Motor neuron (in vitro differentiated cells): Measurements from ENCODE around the gene OTULIN. TPM values are rescaled to one million over a fixed set of nuclear protein-coding genes. Genes with fewer than 3 reads are reported as not detected.

Experiments
- ATAC-seq, 8 experiments: fragments of 200-7000 bp; cut with Tn5 transposase; replicated peaks in 6 of 8; 2 replicates each; pipeline ENCODE4 v1.8.0; 2021; ENCODE audit warnings: mild to moderate bottlenecking in 8 of 8, moderate library complexity in 8 of 8
- H3K27ac ChIP-seq, 2 donors: fragments of 250-450 bp; sonication (Bioruptor Pico); 2 replicates each; pipeline ENCODE4 v1.9.0; 2021; ENCODE audit warnings: antibody characterized with exemption in 2 of 2, mild to moderate bottlenecking in 2 of 2, moderate library complexity in 1 of 2
- H3K4me1 ChIP-seq, 2 donors: fragments of 250-450 bp; sonication (Bioruptor Pico); replicated peaks in 1 of 2; 2 replicates each; pipeline ENCODE4 v1.6.1; 2021; ENCODE audit warnings: antibody characterized with exemption in 2 of 2, mild to moderate bottlenecking in 2 of 2, moderate library complexity in 1 of 2
- H3K4me3 ChIP-seq, 5 donors: fragments of 250-450 bp; sonication (Bioruptor Pico); 2 replicates each; pipeline ENCODE4 v1.9.0; 2021; ENCODE audit warnings: antibody characterized with exemption in 5 of 5, mild to moderate bottlenecking in 5 of 5, moderate library complexity in 4 of 5
- WGBS, 10 experiments: fragments of 450-650 bp; shearing (Covaris generic); methylation state at CpG; one replicate each; pipeline ENCODE4 v1.0.0; 2022; 5-methylcytosine and 5-hydroxymethylcytosine counted together
- in situ Hi-C, 9 experiments: fragments of 400-800 bp; cut with MboI; loops; one replicate each; pipeline ENCODE4 v1.15.0; 2021; ENCODE audit warnings: low sequenced_read_pairs in 9 of 9, low pct_unique_long_range_greater_than_20kb in 2 of 9; ENCODE audit not compliant: unreplicated experiment in 9 of 9
- total RNA-seq, 8 experiments: library from RNA; unstranded; fragments of 300-600 nt; gene quantifications; 2 replicates each; pipeline versions ENCODE4 v1.2.3 to v1.2.4, GENCODE V29; 2022

OTULIN gene
- total RNA-seq, 8 experiments from 2014 or later: 8.4 to 22.2 (median 11.7) TPM

- in situ Hi-C loops: loop anchor here in 1 of 9 experiments (10.0 kb wide), 1 partner anchor 298 kb away; no protein-coding TSS in a partner anchor
- Histone ChIP-seq H3K4me3 (no peak overlapping the region), H3K27ac (no peak overlapping the region), H3K4me1 (no peaks in the 10 kb centered on the region)
- 70 to 100% (median 94%) methylated on average over 2 to 10 of the region's 13 CpGs for WGBS, 10 experiments
- no peak for ATAC-seq
These were observed 52.5 kb downstream of the OTULIN start for GRCh38 chr5:14716755-14717752.

- 89 to 100% (median 97%) methylated on average over 1 to 4 of the region's 5 CpGs; no CpG with 5 or more reads in 2 of the 10 experiments for WGBS, 10 experiments
- no peak overlapping the region for H3K4me3 ChIP-seq
- in situ Hi-C loops: loop anchor here in 1 of 9 experiments (10.0 kb wide), 1 partner anchor 296 kb away; no protein-coding TSS in a partner anchor
- no peaks in the 10 kb centered on the region for H3K4me1 ChIP-seq
- H3K27ac ChIP-seq: no peak overlapping the region
- ATAC-seq: no peak
These were observed 54.3 kb downstream of the OTULIN start for GRCh38 chr5:14718778-14719177.

- Histone ChIP-seq H3K4me1 (no peaks in the 10 kb centered on the region), H3K4me3 (no peak overlapping the region), H3K27ac (no peak overlapping the region)
- in situ Hi-C loops: loop anchor here in 3 of 9 experiments (10.0 kb wide), 1 partner anchor 294 kb away; no protein-coding TSS in a partner anchor
- WGBS, 10 experiments: 50 to 100% (median 100%) methylated on average over 1 to 3 of the region's 3 CpGs; no CpG with 5 or more reads in 3 of the 10 experiments
- no peak for ATAC-seq
These were observed 55.9 kb downstream of the OTULIN start for GRCh38 chr5:14720236-14720923.

GRCh38 chr5:14721990-14722656, 57.6 kb downstream of the OTULIN start:
- Histone ChIP-seq H3K27ac (no peak overlapping the region), H3K4me1 (no peaks in the 10 kb centered on the region), H3K4me3 (no peak overlapping the region)
- in situ Hi-C loops: loop anchor here in 3 of 9 experiments (10.0 kb wide), 1 partner anchor 293 kb away; no protein-coding TSS in a partner anchor
- peak in 1 of 8 experiments; percentile 15 for ATAC-seq
- 50 to 100% (median 92%) methylated on average over 1 to 6 of the region's 7 CpGs for WGBS, 10 experiments

- H3K27ac ChIP-seq: no peak overlapping the region
- no peak for ATAC-seq
- in situ Hi-C loops: loop anchor here in 3 of 9 experiments (10.0 kb wide), 1 partner anchor 292 kb away; no protein-coding TSS in a partner anchor
- WGBS, 10 experiments: 68 to 100% (median 91%) methylated on average over 2 to 8 of the region's 8 CpGs
- no peak overlapping the region for H3K4me3 ChIP-seq
- H3K4me1 ChIP-seq: peaks cover 5% of the 10 kb centered on the region in 2 donors
These were observed 58.4 kb downstream of the OTULIN start for GRCh38 chr5:14722923-14723322.

- 0 to 100% (median 88%) methylated on average over 1 to 4 of the region's 4 CpGs for WGBS, 10 experiments
- peaks cover 13% of the 10 kb centered on the region in 2 donors for H3K4me1 ChIP-seq
- in situ Hi-C loops: loop anchor here in 3 of 9 experiments (10.0 kb wide), 1 partner anchor 291 kb away; no protein-coding TSS in a partner anchor
- no peak overlapping the region for H3K4me3 ChIP-seq
- no peak overlapping the region for H3K27ac ChIP-seq
- no peak for ATAC-seq
These were observed 59.2 kb downstream of the OTULIN start for GRCh38 chr5:14723701-14724132.

GRCh38 chr5:14724633-14725032, 60.1 kb downstream of the OTULIN start:
- H3K4me3 ChIP-seq: no peak overlapping the region
- in situ Hi-C loops: loop anchor here in 6 of 9 experiments (10.0 to 25.0 kb wide), 3 partner anchors 138 to 290 kb away; partner anchors contain the start of gene ANKH (in 1 of the 6)
- no peak overlapping the region for H3K27ac ChIP-seq
- no peak for ATAC-seq
- H3K4me1 ChIP-seq: peaks cover 16% of the 10 kb centered on the region in 2 donors
- WGBS, 10 experiments: 60 to 94% (median 83%) methylated on average over 1 to 9 of the region's 10 CpGs; no CpG with 5 or more reads in 2 of the 10 experiments

GRCh38 chr5:14726066-14726838, 61.7 kb downstream of the OTULIN start:
- peaks cover 16% of the 10 kb centered on the region in 2 donors for H3K4me1 ChIP-seq
- no peak overlapping the region for H3K4me3 ChIP-seq
- WGBS, 10 experiments: 13 to 100% (median 82%) methylated on average over 1 to 10 of the region's 14 CpGs; no CpG with 5 or more reads in 2 of the 10 experiments
- ATAC-seq: no peak
- no peak overlapping the region for H3K27ac ChIP-seq
- in situ Hi-C loops: loop anchor here in 6 of 9 experiments (10.0 to 25.0 kb wide), 3 partner anchors 136 to 289 kb away; partner anchors contain the start of gene ANKH (in 1 of the 6)

- WGBS, 10 experiments: 0 to 11% (median 2%) methylated on average over 1 to 7 of the region's 7 CpGs; no CpG with 5 or more reads in 3 of the 10 experiments
- H3K4me3 ChIP-seq: no peak overlapping the region
- H3K27ac ChIP-seq: no peak overlapping the region
- ATAC-seq: peak; percentile 69 to 96 (median 88)
- peaks cover 16 to 22% of the 10 kb centered on the region in 2 donors for H3K4me1 ChIP-seq
- in situ Hi-C loops: loop anchor here in 6 of 9 experiments (10.0 to 25.0 kb wide), 3 partner anchors 135 to 287 kb away; partner anchors contain the start of gene ANKH (in 1 of the 6)
These were observed 62.9 kb downstream of the OTULIN start for GRCh38 chr5:14727428-14727865.

GRCh38 chr5:14727928-14728458, 63.5 kb downstream of the OTULIN start:
- in situ Hi-C loops: loop anchor here in 6 of 9 experiments (10.0 to 25.0 kb wide), 3 partner anchors 134 to 287 kb away; partner anchors contain the start of gene ANKH (in 1 of the 6)
- H3K27ac ChIP-seq: no peak overlapping the region
- peaks cover 16 to 22% of the 10 kb centered on the region in 2 donors for H3K4me1 ChIP-seq
- H3K4me3 ChIP-seq: no peak overlapping the region
- WGBS, 10 experiments: 14 to 90% (median 55%) methylated on average over 1 to 3 of the region's 7 CpGs; no CpG with 5 or more reads in 3 of the 10 experiments
- ATAC-seq: peak in 4 of 8 experiments; percentile 14 to 35 (median 26)

- in situ Hi-C loops: loop anchor here in 6 of 9 experiments (10.0 to 25.0 kb wide), 3 partner anchors 134 to 286 kb away; partner anchors contain the start of gene ANKH (in 1 of the 6)
- peak in 5 of 8 experiments; percentile 46 to 71 (median 66) for ATAC-seq
- no peak overlapping the region for H3K4me3 ChIP-seq
These were observed 64.0 kb downstream of the OTULIN start for GRCh38 chr5:14728459-14728938.

More at GRCh38 chr5:14728459-14728938, 64.0 kb downstream of the OTULIN start:
- WGBS, 10 experiments: 32 to 100% (median 75%) methylated on average over 1 to 13 of the region's 15 CpGs; no CpG with 5 or more reads in 3 of the 10 experiments
- peaks cover 16 to 22% of the 10 kb centered on the region in 2 donors for H3K4me1 ChIP-seq
- H3K27ac ChIP-seq: no peak overlapping the region
